GM19023 (cell line): ENCODE results near the gene HAGHL.
"Not testable (repeated sequence)": the region's sequence is repeated elsewhere in the genome, so short reads cannot be mapped to it uniquely, and the experiment has no call there.

ENCODE experiments used
- ATAC-seq: cut with Tn5 transposase; IDR thresholded peaks from one replicate; pipeline ENCODE4 v1.9.1; 2021; ENCODE audit warnings: mild to moderate bottlenecking, moderate library complexity; ENCODE audit not compliant: unreplicated experiment

HAGHL gene

DNA sequence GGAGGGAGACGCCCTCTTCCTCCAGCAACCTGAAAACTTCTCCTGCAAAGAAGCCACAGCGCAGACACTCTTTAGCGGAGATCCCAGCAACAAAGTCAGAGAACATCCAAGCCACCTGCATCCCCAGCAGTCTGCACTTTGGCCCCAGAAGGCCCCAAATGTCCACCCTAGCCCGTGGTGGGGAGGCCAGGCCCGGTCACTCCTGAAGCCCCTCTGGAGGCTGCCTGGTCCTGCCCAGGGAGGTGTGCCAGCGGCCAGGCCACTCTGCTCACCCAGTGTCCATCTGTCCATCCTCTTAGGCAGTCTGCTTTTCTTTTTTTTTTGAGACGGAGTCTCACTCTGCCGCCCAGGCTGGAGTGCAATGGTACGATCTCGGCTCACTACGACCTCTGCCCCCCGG lies 5.4 kb downstream of the HAGHL start:
- ATAC-seq, result no peak

DNA sequence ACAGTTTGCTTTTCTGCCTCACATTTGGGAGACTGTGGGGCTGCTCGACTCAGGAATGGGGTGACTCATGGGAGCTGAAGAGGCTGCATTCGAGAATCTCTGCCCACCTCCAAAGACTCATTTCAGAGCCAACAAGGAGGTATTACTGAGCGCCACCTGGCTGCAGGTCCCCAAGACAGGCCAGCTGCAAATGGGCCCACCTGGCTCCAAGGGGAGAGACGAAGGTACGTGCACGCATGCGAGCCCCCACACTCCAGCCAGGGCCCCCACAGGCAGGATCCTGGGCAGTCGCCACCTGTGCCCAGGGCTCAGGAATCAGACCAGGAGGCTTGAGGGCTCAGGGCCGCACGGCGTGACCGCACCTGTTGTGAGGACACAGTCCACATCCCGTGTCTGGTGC lies 6.0 kb downstream of the HAGHL start:
- ATAC-seq, result no peak

DNA sequence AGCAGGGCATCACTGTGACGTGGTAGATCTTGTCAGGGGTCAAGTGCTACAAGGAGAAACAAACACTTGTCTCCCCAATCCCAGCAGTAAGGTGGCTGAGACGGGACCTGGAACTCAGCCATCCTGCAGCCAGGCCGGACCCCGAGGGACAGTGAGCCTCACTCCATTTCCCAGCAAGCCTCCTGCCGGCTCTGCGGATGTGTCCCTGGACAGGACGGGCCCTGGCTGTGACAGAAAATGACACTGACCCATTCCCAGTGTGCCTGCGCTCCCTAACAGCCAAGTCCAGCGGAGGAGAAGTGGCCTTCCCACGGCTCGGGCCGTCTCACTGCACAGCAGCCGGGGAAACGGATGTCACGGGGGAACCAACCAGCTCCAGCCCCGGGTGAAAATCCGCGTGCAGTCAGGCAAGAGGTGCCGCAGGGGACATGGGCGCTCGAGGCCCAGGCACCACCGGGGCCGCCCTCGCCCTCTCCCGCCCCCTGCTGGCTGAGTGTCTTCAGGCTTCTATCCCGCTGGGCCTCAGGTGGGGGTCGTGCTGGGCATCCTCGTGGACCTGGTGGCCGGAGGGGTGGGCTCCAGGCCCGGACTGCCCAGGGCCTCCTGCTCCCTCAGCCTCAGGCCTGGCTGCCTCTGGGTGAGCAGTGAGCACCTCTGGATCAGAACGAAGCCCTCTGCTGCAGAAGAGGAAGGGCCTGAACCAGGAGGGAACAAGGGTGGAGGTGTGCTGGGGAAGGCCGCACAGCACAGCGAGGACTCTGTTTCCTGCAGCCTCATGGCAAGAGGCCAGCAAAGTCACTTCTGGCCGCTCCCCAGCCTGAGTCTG lies 6.7 kb downstream of the HAGHL start:
- ATAC-seq, result no peak

DNA sequence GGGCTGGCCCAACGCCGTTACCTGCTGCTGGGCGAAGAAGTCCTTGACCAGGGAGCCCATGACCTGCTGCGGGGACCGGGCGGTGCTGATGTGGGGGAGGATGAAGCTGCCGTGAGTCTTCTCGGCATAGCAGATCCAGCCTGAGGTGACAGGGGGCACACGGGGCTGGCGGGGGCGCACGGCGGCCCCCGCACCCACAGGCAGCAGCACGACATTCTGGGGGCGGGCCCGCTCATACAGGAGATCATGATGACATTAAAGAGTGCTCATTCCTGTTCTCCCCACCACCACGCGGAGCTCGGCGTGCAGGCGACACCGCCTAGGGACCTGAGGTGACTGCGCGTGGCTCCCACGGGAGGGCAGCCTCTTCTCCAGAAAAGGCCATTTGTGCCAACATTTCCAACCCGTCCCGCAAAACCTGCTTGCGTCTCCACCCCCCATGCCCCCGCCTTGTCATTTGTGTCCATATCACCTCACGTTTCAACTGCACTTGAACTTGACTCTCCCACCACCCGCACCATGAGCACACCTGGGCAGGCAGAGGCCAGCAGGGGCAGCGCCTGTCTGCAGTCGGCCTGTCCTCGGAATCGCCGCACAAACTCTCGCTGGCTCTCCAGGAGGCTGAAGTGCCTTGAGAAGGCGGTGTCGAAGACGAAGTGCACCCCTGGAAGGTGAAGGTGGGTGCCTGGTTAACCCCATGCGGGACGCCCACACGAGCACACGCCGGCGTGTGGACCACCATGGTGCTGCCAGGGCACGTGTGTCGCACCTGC lies 7.5 kb downstream of the HAGHL start:
- ATAC-seq, result no peak

DNA sequence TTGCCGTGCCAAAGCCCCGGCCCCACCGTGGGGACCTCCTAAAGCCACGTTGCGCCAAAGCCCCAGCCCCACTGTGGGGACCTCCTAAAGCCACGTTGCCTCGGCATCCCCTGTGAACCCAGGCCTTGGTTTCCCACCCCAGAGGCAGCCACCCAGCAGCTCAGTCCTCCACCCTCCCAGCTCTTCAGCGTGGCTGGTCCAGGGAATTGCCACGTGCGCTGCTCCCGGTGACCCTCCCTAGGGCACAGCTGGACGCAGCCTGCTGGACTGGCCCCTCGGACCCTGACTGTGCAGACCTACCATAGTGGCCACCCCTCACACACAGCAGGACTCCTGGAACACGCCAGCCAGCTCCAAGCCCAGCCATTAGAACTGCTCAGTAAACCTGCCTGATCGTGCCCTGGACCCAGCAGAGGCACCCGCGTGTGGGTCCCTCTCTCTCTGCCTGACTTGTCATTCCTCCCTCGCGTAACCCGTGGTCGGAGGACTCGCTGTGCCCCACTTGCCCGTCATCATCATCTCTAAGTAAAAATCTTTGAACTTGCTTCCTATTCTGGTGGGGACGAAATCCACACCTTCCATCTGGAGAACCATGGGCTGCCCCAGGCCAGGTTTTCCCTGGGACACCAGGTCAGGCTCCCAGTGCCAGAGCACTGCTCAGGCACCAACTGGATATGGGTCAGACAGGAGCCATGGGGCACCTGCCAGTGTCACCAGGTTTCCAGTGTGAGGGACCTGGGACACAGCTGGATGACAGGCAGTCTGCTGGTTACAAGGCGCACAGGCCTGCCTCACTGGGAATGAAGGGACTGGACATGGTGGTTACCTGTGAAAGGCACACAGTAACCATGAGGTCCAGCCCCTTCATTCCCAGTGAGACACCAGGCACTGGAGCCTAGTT lies 8.3 kb downstream of the HAGHL start:
- no peak for ATAC-seq

DNA sequence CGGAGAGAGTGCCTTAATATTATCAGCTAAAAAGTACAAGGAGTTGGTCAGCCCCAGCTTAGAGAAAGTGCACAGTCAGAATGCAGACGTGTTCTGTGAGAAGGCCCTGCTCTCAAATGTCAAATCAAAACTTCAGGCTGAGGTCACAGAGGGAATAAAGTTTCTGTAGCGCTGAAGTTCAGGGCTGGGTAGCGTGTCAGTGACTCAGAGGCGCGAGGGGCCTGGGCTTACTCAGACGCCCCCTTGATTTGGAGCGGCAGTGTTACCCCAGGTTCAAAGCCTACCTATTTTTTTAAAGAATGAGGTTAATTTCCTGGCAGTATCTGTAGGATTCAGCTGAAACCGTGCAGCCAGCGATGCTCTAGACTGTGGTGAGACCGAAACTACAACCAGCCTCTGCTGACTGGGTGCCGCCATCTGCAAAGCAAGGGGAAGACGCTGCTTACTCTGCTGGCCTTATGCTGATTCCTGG lies 9.1 kb downstream of the HAGHL start:
- ATAC-seq, result no peak

DNA sequence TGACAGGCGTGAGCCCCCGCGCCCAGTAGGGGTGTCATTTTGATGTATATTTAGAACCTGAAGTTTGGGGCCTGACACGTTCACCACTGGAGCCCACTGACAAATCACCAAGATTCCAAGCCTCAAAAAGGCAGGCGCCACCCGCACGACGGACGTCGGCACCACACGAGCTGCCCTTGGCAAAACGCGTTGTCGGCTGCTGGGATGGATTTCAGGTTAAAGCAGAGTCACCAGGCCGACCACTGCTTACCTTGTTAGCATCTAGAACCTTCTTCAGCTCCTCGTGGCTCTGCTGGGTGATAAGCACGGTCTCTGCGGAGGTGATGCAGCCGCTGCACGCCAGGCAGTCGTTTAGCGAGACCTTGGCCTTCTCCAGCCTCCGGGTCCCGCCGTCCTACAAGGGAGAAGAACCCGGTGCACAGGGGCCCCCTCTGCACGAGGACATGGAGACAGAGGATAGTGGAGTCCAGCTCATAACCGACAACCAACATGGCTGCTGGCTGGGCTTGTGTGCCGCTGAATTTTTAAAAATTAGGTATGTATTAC lies 10.1 kb downstream of the HAGHL start:
- ATAC-seq, result no peak

DNA sequence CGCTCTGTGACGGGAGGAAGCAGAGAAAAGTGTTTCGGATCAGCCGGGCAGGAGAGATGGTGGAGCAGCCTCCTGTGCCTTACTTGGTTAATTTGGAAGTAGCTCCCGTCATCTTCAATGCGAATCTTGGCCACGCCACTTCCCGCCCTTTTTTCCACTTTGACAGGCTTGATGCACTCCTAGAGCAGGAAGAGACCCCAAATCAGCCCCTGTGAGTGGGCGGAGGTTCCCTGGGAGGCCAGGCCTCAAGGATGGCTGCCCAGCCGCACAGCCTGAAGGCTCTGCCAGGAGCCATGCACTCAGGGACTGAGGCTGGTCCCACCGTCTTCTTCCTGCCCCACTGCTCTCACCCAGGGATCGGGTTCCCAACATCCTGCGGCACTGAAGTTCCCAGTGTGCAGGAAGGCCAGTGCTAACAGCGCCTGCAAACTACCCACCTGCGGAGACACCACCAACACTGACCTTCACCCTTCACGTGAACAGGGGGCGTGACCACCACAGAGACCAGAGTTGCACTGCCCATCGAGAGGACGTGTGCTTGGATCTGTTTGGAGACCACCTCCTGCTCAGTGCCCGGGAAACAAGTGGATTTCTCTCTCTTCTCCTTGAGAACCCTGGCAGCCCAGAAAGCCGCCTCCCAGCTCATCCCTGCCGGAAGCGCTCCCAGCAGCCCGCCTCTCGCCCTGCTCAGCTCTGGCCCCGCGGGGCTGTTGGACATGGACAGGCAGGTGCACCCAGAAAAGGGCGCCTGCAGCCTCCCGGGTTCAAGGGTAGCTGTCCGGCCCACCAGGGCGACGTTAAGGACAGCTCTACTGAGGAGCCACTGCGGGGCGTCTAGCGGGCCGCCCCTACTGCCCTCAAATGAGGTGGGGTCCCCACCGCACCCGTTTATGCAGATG lies 12.9 kb downstream of the HAGHL start:
- ATAC-seq, result no peak

DNA sequence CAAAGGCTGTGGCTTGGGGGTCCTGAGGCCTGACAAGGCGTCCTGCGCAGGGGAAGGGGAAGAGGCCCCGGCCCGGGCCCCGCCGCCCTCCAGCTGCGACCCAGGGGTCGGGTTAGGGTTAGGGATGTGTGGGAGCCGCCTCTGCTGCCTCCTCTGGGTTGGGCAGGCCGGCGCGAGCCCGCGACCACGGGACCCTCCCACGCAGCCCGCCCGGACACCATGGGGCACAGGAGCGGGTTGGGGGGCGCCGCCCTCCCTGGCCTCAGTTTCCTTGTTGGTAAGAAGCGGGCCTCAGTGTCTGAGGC lies 13.5 kb downstream of the HAGHL start:
- no peak for ATAC-seq

DNA sequence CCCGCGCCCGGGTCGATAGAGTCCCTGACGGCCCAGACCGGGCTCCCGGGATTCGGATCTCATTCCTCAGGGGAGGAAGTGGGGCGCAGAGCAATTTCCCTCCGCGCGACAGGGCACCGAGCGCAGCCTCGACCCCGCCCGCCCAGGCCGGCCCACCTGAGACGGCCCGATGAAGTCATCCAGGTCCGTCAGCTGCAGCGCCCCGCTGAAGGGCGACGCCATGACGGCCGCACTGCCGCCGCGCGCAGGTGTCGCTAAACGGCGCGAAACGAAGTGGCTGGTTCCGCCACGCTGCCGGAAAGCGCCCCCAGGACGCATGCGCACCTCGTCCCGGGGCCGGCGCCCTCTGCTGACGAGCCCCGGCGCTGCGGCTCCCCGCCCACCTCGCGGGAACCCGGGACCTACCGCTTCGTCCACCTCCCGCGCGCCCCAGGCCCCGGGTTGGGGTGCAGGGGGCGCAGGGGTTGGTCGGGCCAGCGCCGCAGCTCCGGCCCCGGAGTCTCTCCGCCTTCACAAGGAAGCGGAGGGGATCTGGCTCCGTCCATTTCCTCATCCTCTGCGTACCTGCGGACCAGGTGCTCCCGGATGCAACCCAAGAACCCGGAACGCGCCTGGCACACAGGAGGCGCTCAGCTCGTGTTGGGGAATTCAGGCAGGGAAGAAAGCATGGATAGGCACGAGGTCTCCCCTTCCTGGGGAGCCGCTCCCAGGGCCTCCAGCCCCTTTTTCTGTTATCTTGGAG lies 14.0 kb downstream of the HAGHL start, which contains the start of gene CIAO3:
TSS of gene CIAO3 (minus strand) at position 234 of the 742 bp plus-strand sequence. CDS start at position 222, 12 bp downstream.
- ATAC-seq, result peak; percentile 60

DNA sequence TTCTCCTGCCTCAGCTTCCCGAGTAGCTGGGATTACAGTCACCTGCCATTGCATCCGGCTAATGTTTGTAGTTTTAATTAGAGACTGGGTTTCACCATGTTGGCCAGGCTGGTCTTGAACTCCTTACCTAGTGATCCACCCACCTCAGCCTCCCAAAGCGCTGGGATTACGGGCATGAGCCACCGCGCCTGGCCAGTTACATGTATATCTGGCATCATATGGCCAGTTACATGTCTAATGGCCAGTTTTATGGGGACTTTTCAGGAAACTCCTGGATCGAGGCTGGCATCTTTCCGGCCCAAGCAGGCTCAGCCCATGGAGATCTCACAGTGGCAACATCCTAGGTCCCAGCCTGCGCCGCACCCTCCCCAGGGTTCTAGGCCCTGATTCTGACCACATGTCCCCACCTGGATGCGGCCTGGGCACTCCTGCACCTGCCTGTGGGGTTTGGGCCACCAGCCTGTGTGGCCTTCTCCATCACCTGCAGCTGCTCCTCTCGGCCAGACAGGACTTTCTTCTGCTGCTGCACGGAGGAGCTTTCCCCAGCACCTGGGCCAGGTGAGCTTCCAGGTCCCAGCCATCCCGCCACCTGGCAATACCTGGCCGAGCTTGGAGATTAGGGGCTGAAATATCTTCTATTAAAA lies 15.2 kb downstream of the HAGHL start:
- no peak for ATAC-seq

DNA sequence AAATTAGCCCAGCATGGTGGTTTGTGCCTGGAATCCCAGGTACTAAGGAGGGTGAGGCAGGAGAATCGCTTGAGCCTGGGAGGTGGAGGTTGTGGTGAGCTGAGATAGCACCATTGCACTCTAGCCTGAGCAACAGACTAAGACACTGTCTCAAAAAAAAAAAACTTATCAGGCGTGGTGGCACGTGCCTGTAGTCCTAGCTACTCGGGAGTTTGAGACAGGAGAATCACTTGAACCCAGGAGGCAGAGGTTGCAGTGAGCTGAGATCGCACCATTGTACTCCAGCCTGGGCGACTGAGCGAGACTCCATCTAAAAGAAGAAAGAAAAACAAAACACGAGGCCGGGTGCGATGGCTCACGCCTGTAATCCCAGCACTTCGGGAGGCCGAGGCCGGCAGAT lies 16.0 kb downstream of the HAGHL start:
- not testable (repeated sequence) for ATAC-seq

DNA sequence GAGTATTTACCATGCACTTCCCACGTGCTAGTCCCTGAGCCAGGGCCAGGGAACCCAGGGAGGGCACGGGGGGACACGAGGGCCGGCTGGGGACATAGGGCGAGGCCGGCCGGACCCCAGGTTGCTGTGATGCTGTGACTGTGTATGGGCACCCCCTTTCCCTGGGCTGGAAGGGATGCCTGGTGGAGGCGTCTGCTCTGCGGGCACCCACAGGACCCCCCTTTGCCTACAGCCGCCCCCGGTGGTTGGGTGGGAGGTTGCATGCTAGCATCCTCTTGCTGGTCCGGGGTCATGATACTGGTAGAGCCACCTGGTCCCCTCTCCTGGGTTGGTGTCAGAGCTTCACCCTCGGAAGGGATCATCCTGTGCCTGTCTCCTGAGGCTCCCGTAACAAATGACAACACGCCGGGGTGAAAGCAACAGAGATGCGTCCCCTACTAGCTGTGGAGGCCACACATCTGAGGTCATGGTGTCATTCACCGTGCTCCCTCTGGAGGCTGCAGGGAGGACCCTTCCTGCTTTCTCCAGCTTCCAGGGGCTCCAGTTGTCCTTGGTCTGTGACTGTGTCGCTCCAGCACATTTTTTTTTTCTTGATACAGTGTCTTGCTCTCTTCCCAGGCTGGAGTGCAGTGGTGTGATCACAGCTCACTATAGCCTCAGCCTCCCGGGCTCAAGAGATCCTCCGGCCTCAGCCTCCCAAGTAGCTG lies 17.0 kb downstream of the HAGHL start:
- ATAC-seq, result no peak

DNA sequence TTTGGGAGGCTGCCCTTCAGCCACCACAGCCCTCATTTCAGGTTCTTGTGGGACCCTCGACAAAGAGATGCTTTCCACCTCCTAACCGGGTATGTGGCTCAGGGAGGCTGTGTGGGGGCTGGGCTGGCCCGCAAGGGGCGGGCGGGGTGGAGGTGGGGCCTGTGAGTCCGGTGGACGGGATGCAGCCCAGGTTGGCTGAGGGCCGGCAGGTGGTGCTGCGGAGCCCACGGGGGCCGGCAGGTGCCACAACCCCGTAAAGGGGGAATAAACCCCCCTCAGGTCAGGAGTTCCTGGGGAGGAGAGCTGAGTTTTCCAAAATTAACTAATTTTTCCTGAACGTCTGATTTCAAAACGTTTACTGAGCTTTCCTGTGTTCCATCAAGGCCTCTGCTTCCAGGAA lies 18.8 kb downstream of the HAGHL start:
- ATAC-seq, result no peak

DNA sequence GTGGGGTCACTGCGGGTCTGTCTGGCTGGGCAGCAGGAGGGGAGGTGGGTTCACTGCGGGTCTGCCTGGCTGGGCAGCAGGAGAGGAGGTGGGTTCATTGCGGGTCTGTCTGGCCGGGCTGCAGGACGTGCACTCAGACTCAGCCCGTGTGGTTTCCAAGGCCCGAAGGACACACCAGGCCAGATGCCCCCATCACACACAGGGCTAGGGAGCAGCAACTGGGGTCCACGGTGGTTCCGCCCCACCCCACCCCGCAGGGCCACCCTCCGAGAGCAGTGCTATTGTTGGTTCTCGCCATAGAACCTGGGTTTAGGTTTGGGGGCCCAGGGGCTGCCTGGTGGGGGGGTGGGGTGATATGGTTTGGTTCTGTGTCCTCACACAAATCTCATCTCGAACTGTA lies 19.7 kb downstream of the HAGHL start:
- no peak for ATAC-seq

DNA sequence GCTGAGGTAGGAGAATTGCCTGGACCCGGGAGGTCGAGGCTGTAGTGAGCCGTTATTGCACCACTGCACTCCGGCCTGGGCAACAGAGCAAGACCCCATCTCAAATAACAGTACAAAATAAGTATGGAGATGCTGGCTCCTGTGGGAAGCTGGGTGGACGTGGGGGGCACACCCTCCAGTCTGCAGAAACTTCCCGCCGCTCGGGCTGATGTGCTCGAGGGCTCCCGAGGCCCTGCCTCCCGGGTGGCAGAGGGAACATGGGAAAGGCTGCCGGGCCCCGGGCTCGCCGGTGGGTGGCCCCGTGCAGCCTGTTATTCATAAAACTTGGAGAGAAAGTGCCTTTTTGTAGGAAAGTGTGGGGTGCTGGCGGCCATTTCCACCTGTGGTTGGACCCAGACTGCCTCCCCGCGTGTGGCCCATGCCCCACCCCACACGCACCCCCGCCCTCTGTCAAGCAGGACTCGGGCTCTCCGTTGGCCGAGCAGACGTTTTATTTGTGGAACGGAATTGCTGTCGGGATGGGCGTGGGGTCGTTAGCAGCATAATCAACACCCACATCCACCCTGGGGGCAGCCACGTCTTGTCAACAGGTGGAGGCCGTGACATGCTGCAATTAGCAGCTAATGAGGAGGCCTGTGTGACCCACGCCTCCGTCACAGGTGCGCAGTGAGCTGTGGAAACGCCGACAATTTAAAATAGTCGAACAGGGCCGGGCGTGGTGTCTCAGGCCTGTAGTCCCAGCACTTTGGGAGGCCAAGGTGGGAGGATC lies 21.3 kb downstream of the HAGHL start:
- ATAC-seq, result no peak

DNA sequence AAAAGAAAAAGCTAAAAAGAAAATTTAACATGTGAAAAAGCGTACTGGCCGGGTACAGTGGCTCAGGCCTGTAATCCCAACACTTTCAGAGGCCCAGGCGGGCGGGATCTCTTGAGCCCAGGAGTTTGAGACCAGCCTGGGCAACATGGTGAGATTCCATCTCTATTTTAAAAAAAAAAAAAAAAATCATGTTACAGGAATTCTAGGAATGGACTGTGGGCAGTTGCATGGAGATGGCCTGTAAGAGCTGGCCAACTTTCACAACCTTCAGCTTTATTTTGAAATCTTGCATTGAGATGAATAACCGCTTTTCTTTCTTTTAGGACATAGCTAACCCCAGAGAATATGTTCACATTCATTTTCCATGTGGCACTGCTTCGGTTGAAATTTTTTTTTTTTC lies 22.1 kb downstream of the HAGHL start:
- ATAC-seq, result no peak
